ENCODE data around the gene TNFSF18. TPM values are rescaled to one million over a fixed set of nuclear protein-coding genes. Genes with fewer than 3 reads are reported as not detected.

Gene TNFSF18
- total RNA-seq (2021) (not detected in 3 replicates), Bru-seq, nascent RNA (percentile 14 among the genes with signal in this experiment)
- long read RNA-seq, experiment 1: 0 reads
- long read RNA-seq, experiment 2: 0 reads
- long read RNA-seq, experiment 3: 0 reads

GRCh38 chr1:173050865-173051264 is at the start of gene TNFSF18:
TNFSF18 (minus strand) TSS chr1:173050941; CDS start chr1:173050896, 45 bp downstream.
- CTCF ChIA-PET: no interaction called here
- Mint-ChIP-seq H3K4me1 (no peaks in the 10 kb centered on the region), H3K36me3 (no peaks in the 10 kb centered on the region), H3K4me3 (no peak within 1 kb of the TSS), H3K27me3 (ENCODE audit: low read depth) (no peaks in the 10 kb centered on the region), H3K27ac (no peak within 1 kb of the TSS), H3K9me3 (no peaks in the 10 kb centered on the region)
- TF ChIP-seq, protein P1, sequence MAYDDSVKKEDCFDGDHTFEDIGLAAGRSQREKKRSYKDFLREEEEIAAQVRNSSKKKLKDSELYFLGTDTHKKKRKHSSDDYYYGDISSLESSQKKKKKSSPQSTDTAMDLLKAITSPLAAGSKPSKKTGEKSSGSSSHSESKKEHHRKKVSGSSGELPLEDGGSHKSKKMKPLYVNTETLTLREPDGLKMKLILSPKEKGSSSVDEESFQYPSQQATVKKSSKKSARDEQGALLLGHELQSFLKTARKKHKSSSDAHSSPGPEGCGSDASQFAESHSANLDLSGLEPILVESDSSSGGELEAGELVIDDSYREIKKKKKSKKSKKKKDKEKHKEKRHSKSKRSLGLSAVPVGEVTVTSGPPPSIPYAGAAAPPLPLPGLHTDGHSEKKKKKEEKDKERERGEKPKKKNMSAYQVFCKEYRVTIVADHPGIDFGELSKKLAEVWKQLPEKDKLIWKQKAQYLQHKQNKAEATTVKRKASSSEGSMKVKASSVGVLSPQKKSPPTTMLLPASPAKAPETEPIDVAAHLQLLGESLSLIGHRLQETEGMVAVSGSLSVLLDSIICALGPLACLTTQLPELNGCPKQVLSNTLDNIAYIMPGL (CRISPR knock-in tag; IDR thresholded peaks at IDR 0.05): no peak
- TF ChIP-seq CREB1 (CRISPR knock-in tag; IDR thresholded peaks at IDR 0.05) (no peak), TCF7 (CRISPR knock-in tag; IDR thresholded peaks at IDR 0.05; ENCODE audit: low read depth) (no peak), ZNF121 (CRISPR knock-in tag; IDR thresholded peaks at IDR 0.05) (no peak), ZNF671 (CRISPR knock-in tag; IDR thresholded peaks at IDR 0.05) (no peak), NR2C2 (CRISPR knock-in tag; IDR thresholded peaks at IDR 0.05) (no peak)
- TF ChIP-seq, protein P2, sequence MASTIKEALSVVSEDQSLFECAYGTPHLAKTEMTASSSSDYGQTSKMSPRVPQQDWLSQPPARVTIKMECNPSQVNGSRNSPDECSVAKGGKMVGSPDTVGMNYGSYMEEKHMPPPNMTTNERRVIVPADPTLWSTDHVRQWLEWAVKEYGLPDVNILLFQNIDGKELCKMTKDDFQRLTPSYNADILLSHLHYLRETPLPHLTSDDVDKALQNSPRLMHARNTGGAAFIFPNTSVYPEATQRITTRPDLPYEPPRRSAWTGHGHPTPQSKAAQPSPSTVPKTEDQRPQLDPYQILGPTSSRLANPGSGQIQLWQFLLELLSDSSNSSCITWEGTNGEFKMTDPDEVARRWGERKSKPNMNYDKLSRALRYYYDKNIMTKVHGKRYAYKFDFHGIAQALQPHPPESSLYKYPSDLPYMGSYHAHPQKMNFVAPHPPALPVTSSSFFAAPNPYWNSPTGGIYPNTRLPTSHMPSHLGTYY (CRISPR knock-in tag; IDR thresholded peaks at IDR 0.05): no peak
- ATAC-seq (no peak), DNase-seq (ENCODE audit: low spot score) (no peak)
- POLR2A ChIA-PET: interaction anchor here (0.6 kb wide), 2 partner anchors 135 to 383 kb away, joined by 3 read pairs; no protein-coding TSS in a partner anchor

DNA sequence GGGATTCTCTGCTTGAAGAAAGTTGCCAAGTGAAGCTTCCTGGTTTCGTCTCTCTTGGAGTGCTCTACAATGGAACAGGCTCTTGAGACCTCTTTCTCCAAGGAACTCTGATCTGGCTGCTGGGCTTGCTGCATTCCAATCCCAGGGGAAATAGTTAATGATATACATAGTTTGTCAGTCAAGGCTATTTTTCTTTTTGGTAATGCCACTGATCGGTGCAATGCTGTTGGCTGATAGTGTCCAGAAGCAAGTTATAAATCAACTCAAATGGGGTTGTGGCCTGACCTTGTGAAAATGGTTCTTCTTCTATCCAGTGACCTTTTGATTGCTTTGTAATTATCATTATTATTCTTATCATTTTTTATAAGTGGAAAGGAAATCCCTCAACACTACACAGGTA is 48.4 kb upstream of the TNFSF18 start:
- peaks cover 7% of the 10 kb centered on the region for H3K36me3 Mint-ChIP-seq
- no peaks in the 10 kb centered on the region for H3K4me1 Mint-ChIP-seq
- TF ChIP-seq SMAD3 (CRISPR knock-in tag; IDR thresholded peaks at IDR 0.05; ENCODE audit: borderline replicate concordance) (no peak), RORB (CRISPR knock-in tag; IDR thresholded peaks at IDR 0.05) (no peak), ZNF219 (CRISPR knock-in tag; IDR thresholded peaks at IDR 0.05; ENCODE audit: borderline replicate concordance) (no peak), NR1H2 (CRISPR knock-in tag; IDR thresholded peaks at IDR 0.05) (no peak), CREB1 (CRISPR knock-in tag; IDR thresholded peaks at IDR 0.05) (no peak), ATF1 (CRISPR knock-in tag; IDR thresholded peaks at IDR 0.05) (no peak), TCF7 (CRISPR knock-in tag; IDR thresholded peaks at IDR 0.05; ENCODE audit: low read depth) (no peak), ZBTB21 (CRISPR knock-in tag; IDR thresholded peaks at IDR 0.05; ENCODE audit: borderline replicate concordance) (no peak), TEAD4 (CRISPR knock-in tag; IDR thresholded peaks at IDR 0.05) (no peak)
- TF ChIP-seq, protein P3, sequence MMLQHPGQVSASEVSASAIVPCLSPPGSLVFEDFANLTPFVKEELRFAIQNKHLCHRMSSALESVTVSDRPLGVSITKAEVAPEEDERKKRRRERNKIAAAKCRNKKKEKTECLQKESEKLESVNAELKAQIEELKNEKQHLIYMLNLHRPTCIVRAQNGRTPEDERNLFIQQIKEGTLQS (CRISPR knock-in tag; conservative IDR thresholded peaks at IDR 0.05): no peak
- no peak overlapping the region for H3K27ac Mint-ChIP-seq
- POLR2A ChIA-PET: no interaction called here
- CTCF ChIA-PET: no interaction called here
- DNase-seq (ENCODE audit: low spot score) (no peak), ATAC-seq (no peak)
- H3K27me3 Mint-ChIP-seq (ENCODE audit: low read depth): no peaks in the 10 kb centered on the region
- peaks cover 28% of the 10 kb centered on the region for H3K9me3 Mint-ChIP-seq
- H3K4me3 Mint-ChIP-seq: no peak overlapping the region

DNA sequence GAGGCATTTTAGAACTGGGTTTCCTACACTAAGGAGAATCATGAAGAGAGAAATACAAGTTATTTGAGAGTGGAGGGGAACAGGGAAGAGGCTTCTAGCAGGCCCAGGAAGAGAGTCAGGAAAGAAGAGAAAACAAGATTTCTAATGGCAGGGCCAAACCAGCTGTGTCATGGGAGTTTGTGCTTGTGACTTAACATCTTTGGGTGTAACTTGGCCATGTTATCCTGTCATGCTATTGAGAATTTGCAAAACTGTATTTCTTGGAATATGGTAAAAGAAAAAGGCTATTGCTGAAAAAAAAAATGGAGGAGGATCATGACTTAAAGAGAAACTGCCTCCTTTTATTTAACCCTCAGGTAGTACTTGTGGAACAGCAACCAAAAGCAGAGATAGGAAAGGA is 47.4 kb upstream of the TNFSF18 start:
- ChIA-PET POLR2A (no interaction called here), CTCF (no interaction called here)
- Mint-ChIP-seq H3K27ac (no peak overlapping the region), H3K9me3 (peaks cover 20% of the 10 kb centered on the region), H3K4me1 (no peaks in the 10 kb centered on the region), H3K36me3 (peaks cover 4% of the 10 kb centered on the region; the same call in 1 of the 2 replicates), H3K27me3 (ENCODE audit: low read depth) (no peaks in the 10 kb centered on the region), H3K4me3 (no peak overlapping the region)
- DNase-seq (ENCODE audit: low spot score) (no peak), ATAC-seq (no peak)
- TF ChIP-seq IRF1 (CRISPR knock-in tag; IDR thresholded peaks at IDR 0.05) (no peak), TCF7 (CRISPR knock-in tag; IDR thresholded peaks at IDR 0.05; ENCODE audit: low read depth) (no peak)

DNA sequence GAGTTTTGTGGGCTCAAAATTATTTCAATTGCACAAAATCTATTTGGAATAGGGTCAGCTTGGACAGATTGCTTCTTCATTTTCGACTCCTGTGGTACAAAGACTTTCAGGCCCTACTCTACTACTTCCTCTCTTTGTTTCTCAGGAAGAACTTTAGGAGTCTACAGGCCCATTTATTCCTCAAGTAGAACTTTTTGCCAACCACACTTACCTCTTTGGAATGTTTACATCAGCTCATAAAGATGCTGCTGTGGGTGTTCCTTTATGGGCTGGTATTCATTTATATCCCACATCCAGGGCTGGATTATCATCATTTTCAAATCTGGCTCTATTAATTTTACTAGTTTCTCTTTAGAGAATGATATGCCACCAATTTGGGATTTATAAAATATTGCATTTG is 46.3 kb upstream of the TNFSF18 start:
- ChIA-PET CTCF (no interaction called here), POLR2A (no interaction called here)
- H3K4me3 Mint-ChIP-seq: no peak overlapping the region
- no peaks in the 10 kb centered on the region for H3K27me3 Mint-ChIP-seq (ENCODE audit: low read depth)
- ATAC-seq (no peak), DNase-seq (ENCODE audit: low spot score) (no peak)
- peaks cover 9% of the 10 kb centered on the region for H3K9me3 Mint-ChIP-seq
- no peaks in the 10 kb centered on the region for H3K4me1 Mint-ChIP-seq
- H3K27ac Mint-ChIP-seq: no peak overlapping the region
- TF ChIP-seq, protein P3 (CRISPR knock-in tag; conservative IDR thresholded peaks at IDR 0.05): no peak
- TF ChIP-seq TEAD4 (CRISPR knock-in tag; IDR thresholded peaks at IDR 0.05) (no peak), MAX (CRISPR knock-in tag; IDR thresholded peaks at IDR 0.05) (no peak), IRF2 (CRISPR knock-in tag; IDR thresholded peaks at IDR 0.05; ENCODE audit: borderline replicate concordance, low read depth) (no peak)
- TF ChIP-seq, protein P4, sequence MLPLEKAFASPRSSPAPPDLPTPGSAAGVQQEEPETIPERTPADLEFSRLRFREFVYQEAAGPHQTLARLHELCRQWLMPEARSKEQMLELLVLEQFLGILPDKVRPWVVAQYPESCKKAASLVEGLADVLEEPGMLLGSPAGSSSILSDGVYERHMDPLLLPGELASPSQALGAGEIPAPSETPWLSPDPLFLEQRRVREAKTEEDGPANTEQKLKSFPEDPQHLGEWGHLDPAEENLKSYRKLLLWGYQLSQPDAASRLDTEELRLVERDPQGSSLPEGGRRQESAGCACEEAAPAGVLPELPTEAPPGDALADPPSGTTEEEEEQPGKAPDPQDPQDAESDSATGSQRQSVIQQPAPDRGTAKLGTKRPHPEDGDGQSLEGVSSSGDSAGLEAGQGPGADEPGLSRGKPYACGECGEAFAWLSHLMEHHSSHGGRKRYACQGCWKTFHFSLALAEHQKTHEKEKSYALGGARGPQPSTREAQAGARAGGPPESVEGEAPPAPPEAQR (CRISPR knock-in tag; IDR thresholded peaks at IDR 0.05): no peak
- H3K36me3 Mint-ChIP-seq: no peaks in the 10 kb centered on the region
